ENCODE data around the gene C9orf153. TPM values are rescaled to one million over a fixed set of nuclear protein-coding genes. Genes with fewer than 3 reads are reported as not detected.

C9orf153 gene
- total and polyA plus RNA-seq, 2 of the 4 experiments (the other 2 are of a cell fraction) = not detected

GRCh38 chr9:86222667-86223066, 36.8 kb downstream of the C9orf153 start:
- POLR2A ChIA-PET (ENCODE audit: unreplicated experiment) = no interaction called here
- H3K4me1 ChIP-seq (ENCODE audit: control insufficient read depth, insufficient read depth, low read length) = no peaks in the 10 kb centered on the region
- H2BK120ac ChIP-seq (ENCODE audit: low read depth, low read length) = no peak overlapping the region
- no TSS peak for BruUV-seq (replicated peaks)
- no peak for ATAC-seq (ENCODE audit: low read depth)
- H3K27me3 ChIP-seq (ENCODE audit: control insufficient read depth, insufficient read depth, low read length) = no peaks in the 10 kb centered on the region
- no peak overlapping the region for H2BK5ac ChIP-seq (ENCODE audit: low read depth, low read length, poor library complexity, severe bottlenecking)
- no peak overlapping the region for H2AK5ac ChIP-seq (ENCODE audit: low read depth, low read length)
- H3K9ac ChIP-seq (ENCODE audit: low read depth, low read length) = no peak overlapping the region
- no peak overlapping the region for H4K8ac ChIP-seq (ENCODE audit: low read depth in 2 of 2, low read length in 2 of 2)
- TF ChIP-seq CEBPB (IDR thresholded peaks at IDR 0.05; ENCODE audit: low read depth, low read length) (no peak), MAFK (IDR thresholded peaks at IDR 0.05; ENCODE audit: low read depth, low read length) (no peak), NFE2L2 (IDR thresholded peaks at IDR 0.05; ENCODE audit: low read depth, low read length) (no peak), FOS (IDR thresholded peaks at IDR 0.05; ENCODE audit: low read depth, low read length) (no peak), POLR2A (IDR thresholded peaks at IDR 0.05; ENCODE audit: low read depth, low read length) (no peak), MXI1 (IDR thresholded peaks at IDR 0.05; ENCODE audit: borderline replicate concordance, low read depth, low read length) (no peak), RCOR1 (IDR thresholded peaks at IDR 0.05; ENCODE audit: insufficient replicate concordance, low read length) (no peak), RFX5 (IDR thresholded peaks at IDR 0.05; ENCODE audit: low read depth, low read length) (no peak), RAD21 (IDR thresholded peaks at IDR 0.05; ENCODE audit: low read length) (no peak), CHD1 (IDR thresholded peaks at IDR 0.05; ENCODE audit: low read depth, low read length) (no peak), SMC3 (IDR thresholded peaks at IDR 0.05; ENCODE audit: low read depth, low read length) (no peak), BHLHE40 (IDR thresholded peaks at IDR 0.05; ENCODE audit: low read depth, low read length) (no peak), MAZ (IDR thresholded peaks at IDR 0.05; ENCODE audit: borderline replicate concordance, low read depth, low read length) (no peak)
- TF ChIP-seq, protein P1, sequence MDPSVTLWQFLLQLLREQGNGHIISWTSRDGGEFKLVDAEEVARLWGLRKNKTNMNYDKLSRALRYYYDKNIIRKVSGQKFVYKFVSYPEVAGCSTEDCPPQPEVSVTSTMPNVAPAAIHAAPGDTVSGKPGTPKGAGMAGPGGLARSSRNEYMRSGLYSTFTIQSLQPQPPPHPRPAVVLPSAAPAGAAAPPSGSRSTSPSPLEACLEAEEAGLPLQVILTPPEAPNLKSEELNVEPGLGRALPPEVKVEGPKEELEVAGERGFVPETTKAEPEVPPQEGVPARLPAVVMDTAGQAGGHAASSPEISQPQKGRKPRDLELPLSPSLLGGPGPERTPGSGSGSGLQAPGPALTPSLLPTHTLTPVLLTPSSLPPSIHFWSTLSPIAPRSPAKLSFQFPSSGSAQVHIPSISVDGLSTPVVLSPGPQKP (IDR thresholded peaks at IDR 0.05; ENCODE audit: borderline replicate concordance, low read depth, low read length) = no peak
- TF ChIP-seq, protein P2, sequence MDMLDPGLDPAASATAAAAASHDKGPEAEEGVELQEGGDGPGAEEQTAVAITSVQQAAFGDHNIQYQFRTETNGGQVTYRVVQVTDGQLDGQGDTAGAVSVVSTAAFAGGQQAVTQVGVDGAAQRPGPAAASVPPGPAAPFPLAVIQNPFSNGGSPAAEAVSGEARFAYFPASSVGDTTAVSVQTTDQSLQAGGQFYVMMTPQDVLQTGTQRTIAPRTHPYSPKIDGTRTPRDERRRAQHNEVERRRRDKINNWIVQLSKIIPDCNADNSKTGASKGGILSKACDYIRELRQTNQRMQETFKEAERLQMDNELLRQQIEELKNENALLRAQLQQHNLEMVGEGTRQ (IDR thresholded peaks at IDR 0.05; ENCODE audit: low read depth, low read length) = no peak
- TF ChIP-seq, protein P3, sequence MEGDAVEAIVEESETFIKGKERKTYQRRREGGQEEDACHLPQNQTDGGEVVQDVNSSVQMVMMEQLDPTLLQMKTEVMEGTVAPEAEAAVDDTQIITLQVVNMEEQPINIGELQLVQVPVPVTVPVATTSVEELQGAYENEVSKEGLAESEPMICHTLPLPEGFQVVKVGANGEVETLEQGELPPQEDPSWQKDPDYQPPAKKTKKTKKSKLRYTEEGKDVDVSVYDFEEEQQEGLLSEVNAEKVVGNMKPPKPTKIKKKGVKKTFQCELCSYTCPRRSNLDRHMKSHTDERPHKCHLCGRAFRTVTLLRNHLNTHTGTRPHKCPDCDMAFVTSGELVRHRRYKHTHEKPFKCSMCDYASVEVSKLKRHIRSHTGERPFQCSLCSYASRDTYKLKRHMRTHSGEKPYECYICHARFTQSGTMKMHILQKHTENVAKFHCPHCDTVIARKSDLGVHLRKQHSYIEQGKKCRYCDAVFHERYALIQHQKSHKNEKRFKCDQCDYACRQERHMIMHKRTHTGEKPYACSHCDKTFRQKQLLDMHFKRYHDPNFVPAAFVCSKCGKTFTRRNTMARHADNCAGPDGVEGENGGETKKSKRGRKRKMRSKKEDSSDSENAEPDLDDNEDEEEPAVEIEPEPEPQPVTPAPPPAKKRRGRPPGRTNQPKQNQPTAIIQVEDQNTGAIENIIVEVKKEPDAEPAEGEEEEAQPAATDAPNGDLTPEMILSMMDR (conservative IDR thresholded peaks at IDR 0.05; ENCODE audit: low read depth, low read length) = no peak
- dilution Hi-C loops (cut with HindIII; ENCODE audit: low sequenced_read_pairs, unreplicated experiment) = no loop called here
- no peak overlapping the region for H3K23ac ChIP-seq (ENCODE audit: low read depth, low read length)
- no peak overlapping the region for H3K27ac ChIP-seq (ENCODE audit: insufficient read depth, low read length)
- H3K18ac ChIP-seq (ENCODE audit: low read depth, low read length) = no peak overlapping the region
- H2AFZ ChIP-seq (replicated peaks; ENCODE audit: low read length, poor library complexity) = no peak overlapping the region
- CTCF ChIA-PET = no interaction called here
- no peaks in the 10 kb centered on the region for H3K79me1 ChIP-seq (ENCODE audit: low read depth in 1 of 2, low read length in 2 of 2)
- H3K9me3 ChIP-seq (ENCODE audit: control insufficient read depth, insufficient read depth, low read length) = no peaks in the 10 kb centered on the region
- no peak overlapping the region for H3K4me3 ChIP-seq (ENCODE audit: insufficient read depth, low read depth, low read length)
- no peak overlapping the region for H4K91ac ChIP-seq (ENCODE audit: insufficient read depth, low read depth, low read length)
- H3K36me3 ChIP-seq (ENCODE audit: control insufficient read depth, insufficient read depth, low read length) = no peaks in the 10 kb centered on the region
- H4K20me1 ChIP-seq (ENCODE audit: insufficient read depth, low read length) = no peaks in the 10 kb centered on the region
- intact Hi-C loops (cut with micrococcal nuclease) = no loop called here
- 70% methylated on average over 2 of the region's 4 CpGs; no CpG with 5 or more reads in 1 of the 2 experiments for WGBS, 2 experiments (ENCODE audit: extremely low coverage in 2 of 2, insufficient read length in 1 of 2)
- in situ Hi-C loops (cut with MboI; ENCODE audit: low sequenced_read_pairs) = no loop called here
- no peak overlapping the region for H2BK20ac ChIP-seq (ENCODE audit: low read depth, low read length)
- H3K4me2 ChIP-seq (ENCODE audit: low read depth, low read length) = no peak overlapping the region
- H4K5ac ChIP-seq (ENCODE audit: low read depth, low read length) = no peak overlapping the region
- no peak for DNase-seq
- H3K4ac ChIP-seq (ENCODE audit: low read depth, low read length) = no peak overlapping the region
- no peak overlapping the region for H3K56ac ChIP-seq (ENCODE audit: extremely low read depth, insufficient read depth, low read length)
- H2AK9ac ChIP-seq (replicated peaks; ENCODE audit: low read depth, low read length, poor library complexity) = no peak overlapping the region
- no peaks in the 10 kb centered on the region for H3K9me1 ChIP-seq (ENCODE audit: insufficient read depth, low read length)
- no peak overlapping the region for H2BK15ac ChIP-seq (ENCODE audit: low read depth, low read length)
- H3K14ac ChIP-seq (replicated peaks; ENCODE audit: low read depth, low read length) = no peak overlapping the region

Measured in IMR-90 (cell line).